Measurements from ENCODE around the gene IFI44. TPM values are rescaled to one million over a fixed set of nuclear protein-coding genes. Genes with fewer than 3 reads are reported as not detected.

Gene IFI44
- total and polyA plus RNA-seq, 10 of the 15 experiments (the other 5 are each of a cell fraction or from before 2014, with no cell fraction given): 37.7 to 272 (median 90.9) TPM

- in situ Hi-C loops (cut with MboI) (loop anchor here (25.0 kb wide), 1 partner anchor 885 kb away; the partner anchor contains the start of gene USP33), intact Hi-C loops (cut with micrococcal nuclease; ENCODE audit: unreplicated experiment) (no loop called here)
- ATAC-seq (no peak), FAIRE-seq (no peak), DNase-seq (ENCODE audit: low read depth, low spot score) (no peak)
- Histone ChIP-seq H2AFZ (ENCODE audit: control insufficient read depth, low read depth, low read length) (no peak overlapping the region), H3K9ac (ENCODE audit: control insufficient read depth, insufficient read depth, low read length) (no peak overlapping the region), H4K20me1 (ENCODE audit: control insufficient read depth, insufficient read depth) (no peaks in the 10 kb centered on the region), H3K27me3 (replicated peaks in 1 of 2; ENCODE audit: control insufficient read depth in 2 of 2, insufficient read depth in 2 of 2, low read length in 1 of 2) (no peaks in the 10 kb centered on the region), H3K4me1 (ENCODE audit: control insufficient read depth, insufficient read depth, low read length) (no peaks in the 10 kb centered on the region), H3K36me3 (ENCODE audit: control insufficient read depth in 2 of 2, insufficient read depth in 2 of 2, low read length in 1 of 2) (peaks cover 0 to 28% of the 10 kb centered on the region in 2 experiments; a peak in 2 of 4 replicates), H3K4me2 (ENCODE audit: control insufficient read depth, insufficient read depth) (no peak overlapping the region), H3K9me3 (replicated peaks; ENCODE audit: control insufficient read depth, insufficient read depth, low read length) (peaks cover 25% of the 10 kb centered on the region), H3K79me2 (ENCODE audit: control insufficient read depth, insufficient read depth, low read length) (peaks cover 32% of the 10 kb centered on the region), H3K4me3 (no peak overlapping the region), H3K27ac (ENCODE audit: control insufficient read depth, insufficient read depth) (no peak overlapping the region)
- RAD21 ChIA-PET (ENCODE audit: unreplicated experiment): no interaction called here
- no TSS peak for BruUV-seq (replicated peaks)
- TF ChIP-seq TCF7 (IDR thresholded peaks at IDR 0.05; ENCODE audit: borderline replicate concordance): no peak
- no peak for TF ChIP-seq CREM (IDR thresholded peaks at IDR 0.05; ENCODE audit: low read depth)
- TF ChIP-seq ZBTB4 (CRISPR knock-in tag; IDR thresholded peaks at IDR 0.05): no peak
- TF ChIP-seq CBX5 (IDR thresholded peaks at IDR 0.05; ENCODE audit: low read depth): peak; percentile 96
- SMC1A ChIA-PET (ENCODE audit: uncharacterized antibody, unreplicated experiment): interaction anchor here (1.4 kb wide), 1 partner anchor 20 kb away, joined by 5 read pairs; no protein-coding TSS in a partner anchor
- POLR2A ChIA-PET: interaction anchor here (2.7 kb wide), 1 partner anchor 27 kb away, joined by 8 read pairs; the partner anchor contains the start of gene IFI44L
- CTCF ChIA-PET: interaction anchor here (1.1 kb wide), 1 partner anchor 9 kb away, joined by 4 read pairs; no protein-coding TSS in a partner anchor
- 100% methylated on average over 1 of the region's 1 CpG for WGBS (ENCODE audit: insufficient coverage, insufficient replicate concordance, low lambda C conversion rate, missing lambda C conversion rate)
Measured at GRCh38 chr1:78647238-78647637, 2.4 kb upstream of the IFI44 start.
